Uterus (tissue), 2 donors: ENCODE data around the gene ARHGAP31.

Experiments
- POLR2A ChIP-seq, 2 donors: fragments of 450-650 bp; IDR thresholded peaks; one replicate each; pipeline ENCODE4 v1.6.1; 2016; ENCODE audit warnings: antibody characterized with exemption in 2 of 2, mild to moderate bottlenecking in 1 of 2, moderate library complexity in 1 of 2
- TF ChIP-seq, protein P1 (sequence below), 4 experiments: fragments of 200-600 bp in 2 of 4; fragments of 450-650 bp in 2 of 4; sonication (generic) in 2 of 4; IDR thresholded peaks; one replicate each; pipeline ENCODE4 v1.5.1; 2016 to 2019; ENCODE audit warnings: antibody characterized with exemption in 4 of 4, mild to moderate bottlenecking in 2 of 4, moderate library complexity in 1 of 4

DNA sequence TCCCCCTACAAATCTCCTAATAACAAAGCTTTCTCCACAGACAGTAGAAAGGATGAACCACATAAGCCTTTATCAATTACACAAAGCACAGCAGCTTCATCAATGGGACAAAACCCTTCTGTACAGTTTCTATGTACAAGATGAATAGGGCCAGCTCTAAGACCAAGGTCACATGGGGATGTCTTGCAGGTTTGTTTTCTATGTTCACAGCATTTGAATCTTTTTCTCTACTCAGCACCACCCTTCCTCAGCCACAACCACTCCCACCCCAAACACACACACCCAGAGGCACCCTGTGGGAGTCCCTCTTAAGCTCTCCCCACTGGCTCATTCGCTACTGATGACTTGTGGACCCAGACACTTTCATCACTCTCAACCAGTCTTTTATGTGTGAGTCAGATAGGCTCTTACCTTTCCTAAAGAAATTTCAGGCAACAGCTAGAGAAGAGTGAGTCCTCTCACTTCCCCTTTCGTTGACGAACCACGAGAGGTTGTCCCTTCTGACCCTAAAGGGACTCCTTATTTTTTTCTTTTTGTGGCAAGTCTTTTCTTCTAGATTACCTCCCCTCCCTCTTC lies 57.9 kb downstream of the ARHGAP31 start:
- TF ChIP-seq, protein P1, sequence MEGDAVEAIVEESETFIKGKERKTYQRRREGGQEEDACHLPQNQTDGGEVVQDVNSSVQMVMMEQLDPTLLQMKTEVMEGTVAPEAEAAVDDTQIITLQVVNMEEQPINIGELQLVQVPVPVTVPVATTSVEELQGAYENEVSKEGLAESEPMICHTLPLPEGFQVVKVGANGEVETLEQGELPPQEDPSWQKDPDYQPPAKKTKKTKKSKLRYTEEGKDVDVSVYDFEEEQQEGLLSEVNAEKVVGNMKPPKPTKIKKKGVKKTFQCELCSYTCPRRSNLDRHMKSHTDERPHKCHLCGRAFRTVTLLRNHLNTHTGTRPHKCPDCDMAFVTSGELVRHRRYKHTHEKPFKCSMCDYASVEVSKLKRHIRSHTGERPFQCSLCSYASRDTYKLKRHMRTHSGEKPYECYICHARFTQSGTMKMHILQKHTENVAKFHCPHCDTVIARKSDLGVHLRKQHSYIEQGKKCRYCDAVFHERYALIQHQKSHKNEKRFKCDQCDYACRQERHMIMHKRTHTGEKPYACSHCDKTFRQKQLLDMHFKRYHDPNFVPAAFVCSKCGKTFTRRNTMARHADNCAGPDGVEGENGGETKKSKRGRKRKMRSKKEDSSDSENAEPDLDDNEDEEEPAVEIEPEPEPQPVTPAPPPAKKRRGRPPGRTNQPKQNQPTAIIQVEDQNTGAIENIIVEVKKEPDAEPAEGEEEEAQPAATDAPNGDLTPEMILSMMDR (IDR thresholded peaks at IDR 0.05) = no peak
- no peak for TF ChIP-seq POLR2A (IDR thresholded peaks at IDR 0.05)
